RWPE2 (cell line): ENCODE data around the gene AOPEP.

Source experiments
- ATAC-seq: fragments of 200-7000 bp; cut with Tn5 transposase; 3 replicates; pipeline ENCODE4 v1.9.1; 2021; ENCODE audit warnings: low read depth
- DNase-seq: peaks from one replicate; pipeline ENCODE4 v3.0.0-alpha.2; 2020; ENCODE audit warnings: low spot score
- H3K27ac ChIP-seq: fragments of 450-650 bp; 2 replicates; pipeline ENCODE4 v1.5.1; 2017; ENCODE audit warnings: mild to moderate bottlenecking; ENCODE audit not compliant: poor library complexity, severe bottlenecking
- H3K27me3 ChIP-seq: fragments of 250-450 bp; sonication (Bioruptor Pico); 2 replicates; pipeline ENCODE4 v1.5.1; 2021; ENCODE audit warnings: mild to moderate bottlenecking, moderate library complexity; ENCODE audit not compliant: insufficient read depth, poor library complexity, severe bottlenecking
- H3K36me3 ChIP-seq: fragments of 250-450 bp; sonication (Bioruptor Pico); 2 replicates; pipeline ENCODE4 v1.5.1; 2020; ENCODE audit warnings: low read depth, mild to moderate bottlenecking, moderate library complexity
- H3K4me1 ChIP-seq: fragments of 250-450 bp; sonication (Bioruptor Pico); 2 replicates; pipeline ENCODE4 v1.5.1; 2021; ENCODE audit warnings: mild to moderate bottlenecking, moderate library complexity; ENCODE audit not compliant: insufficient read depth, poor library complexity, severe bottlenecking
- H3K4me3 ChIP-seq: fragments of 250-450 bp; sonication (Bioruptor Pico); 2 replicates; pipeline ENCODE4 v1.5.1; 2021; ENCODE audit warnings: mild to moderate bottlenecking, moderate library complexity; ENCODE audit not compliant: severe bottlenecking
- H3K9me3 ChIP-seq: fragments of 250-450 bp; sonication (Bioruptor Pico); 2 replicates; pipeline ENCODE4 v1.5.1; 2021; ENCODE audit warnings: mild to moderate bottlenecking, moderate library complexity; ENCODE audit not compliant: severe bottlenecking
- TF ChIP-seq, protein P1 (sequence below): fragments of 450-650 bp; IDR thresholded peaks from one replicate; pipeline ENCODE4 v1.5.1; 2017; ENCODE audit warnings: mild to moderate bottlenecking, moderate library complexity; ENCODE audit not compliant: poor library complexity, severe bottlenecking

AOPEP gene

DNA sequence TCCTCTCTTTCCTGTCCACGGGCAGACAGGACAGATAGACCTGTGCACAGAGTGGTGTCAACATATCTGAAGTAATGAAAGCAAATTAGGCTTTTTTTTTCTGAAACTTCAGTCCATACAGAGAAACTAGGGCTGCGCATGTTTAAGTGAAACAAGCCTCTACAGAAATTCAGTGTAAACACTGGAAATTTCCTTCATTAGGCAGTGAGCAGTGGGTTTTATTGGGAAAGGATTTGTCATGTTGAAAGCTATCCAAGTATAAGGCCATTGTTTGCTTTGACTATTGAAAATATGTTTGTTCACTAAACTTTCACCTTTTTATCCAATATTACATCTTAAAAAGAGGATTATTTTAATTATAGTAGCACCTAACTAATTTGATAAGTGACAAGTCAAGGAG is 161.2 kb downstream of the AOPEP start:
- H3K27ac ChIP-seq: peak overlapping the region; percentile 1
- no peak overlapping the region for H3K4me3 ChIP-seq
- TF ChIP-seq, protein P1, sequence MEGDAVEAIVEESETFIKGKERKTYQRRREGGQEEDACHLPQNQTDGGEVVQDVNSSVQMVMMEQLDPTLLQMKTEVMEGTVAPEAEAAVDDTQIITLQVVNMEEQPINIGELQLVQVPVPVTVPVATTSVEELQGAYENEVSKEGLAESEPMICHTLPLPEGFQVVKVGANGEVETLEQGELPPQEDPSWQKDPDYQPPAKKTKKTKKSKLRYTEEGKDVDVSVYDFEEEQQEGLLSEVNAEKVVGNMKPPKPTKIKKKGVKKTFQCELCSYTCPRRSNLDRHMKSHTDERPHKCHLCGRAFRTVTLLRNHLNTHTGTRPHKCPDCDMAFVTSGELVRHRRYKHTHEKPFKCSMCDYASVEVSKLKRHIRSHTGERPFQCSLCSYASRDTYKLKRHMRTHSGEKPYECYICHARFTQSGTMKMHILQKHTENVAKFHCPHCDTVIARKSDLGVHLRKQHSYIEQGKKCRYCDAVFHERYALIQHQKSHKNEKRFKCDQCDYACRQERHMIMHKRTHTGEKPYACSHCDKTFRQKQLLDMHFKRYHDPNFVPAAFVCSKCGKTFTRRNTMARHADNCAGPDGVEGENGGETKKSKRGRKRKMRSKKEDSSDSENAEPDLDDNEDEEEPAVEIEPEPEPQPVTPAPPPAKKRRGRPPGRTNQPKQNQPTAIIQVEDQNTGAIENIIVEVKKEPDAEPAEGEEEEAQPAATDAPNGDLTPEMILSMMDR: no peak
- no peaks in the 10 kb centered on the region for H3K36me3 ChIP-seq
- ATAC-seq (no peak), DNase-seq (no peak)
- H3K4me1 ChIP-seq: peaks cover 17% of the 10 kb centered on the region
- no peaks in the 10 kb centered on the region for H3K27me3 ChIP-seq
- peaks cover 9% of the 10 kb centered on the region for H3K9me3 ChIP-seq

DNA sequence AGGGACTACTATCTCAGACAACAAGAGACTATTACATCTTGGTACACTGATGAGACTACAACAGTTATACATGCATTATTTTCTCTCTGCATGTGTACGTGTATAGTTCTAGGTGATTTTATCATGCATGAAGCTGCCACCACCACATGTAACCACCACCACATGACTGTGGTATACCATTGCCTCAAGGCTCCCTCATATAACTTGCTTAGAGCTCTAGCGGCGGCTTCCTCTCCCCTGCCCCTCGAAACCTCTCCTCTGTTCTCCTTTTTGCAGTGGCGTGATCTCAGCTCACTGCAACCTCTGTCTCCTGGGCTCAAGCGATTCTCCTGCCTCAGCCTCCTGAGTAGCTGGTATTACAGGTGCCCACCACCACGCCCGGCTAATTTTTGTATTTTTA is 162.3 kb downstream of the AOPEP start:
- no peaks in the 10 kb centered on the region for H3K27me3 ChIP-seq
- H3K4me3 ChIP-seq: no peak overlapping the region
- TF ChIP-seq, protein P1: no peak
- DNase-seq (no peak), ATAC-seq (no peak)
- H3K36me3 ChIP-seq: no peaks in the 10 kb centered on the region
- peaks cover 27% of the 10 kb centered on the region for H3K4me1 ChIP-seq
- H3K9me3 ChIP-seq: peaks cover 9% of the 10 kb centered on the region
- no peak overlapping the region for H3K27ac ChIP-seq

DNA sequence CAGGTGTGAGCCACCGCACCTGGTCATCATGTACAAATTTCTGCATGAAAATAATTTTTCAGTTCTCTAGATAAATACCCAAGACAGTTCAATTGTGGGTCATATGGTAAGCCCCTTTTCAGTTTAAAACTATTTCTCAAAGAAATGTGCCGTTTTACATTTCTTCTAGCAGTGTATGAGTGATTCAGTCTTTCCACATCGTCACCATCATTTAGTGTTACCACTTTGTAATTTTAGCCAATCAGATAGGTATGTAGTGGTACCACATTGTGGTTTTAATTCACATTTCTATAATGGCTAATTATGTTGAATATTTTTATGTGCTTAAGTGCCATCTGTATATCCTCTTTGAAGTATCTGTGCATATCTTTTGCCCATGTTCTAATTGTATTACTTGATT is 163.1 kb downstream of the AOPEP start:
- Histone ChIP-seq H3K27ac (no peak overlapping the region), H3K4me1 (peaks cover 36% of the 10 kb centered on the region), H3K27me3 (no peaks in the 10 kb centered on the region), H3K4me3 (no peak overlapping the region), H3K9me3 (peaks cover 9% of the 10 kb centered on the region), H3K36me3 (no peaks in the 10 kb centered on the region)
- ATAC-seq (no peak), DNase-seq (no peak)
- TF ChIP-seq, protein P1: no peak

DNA sequence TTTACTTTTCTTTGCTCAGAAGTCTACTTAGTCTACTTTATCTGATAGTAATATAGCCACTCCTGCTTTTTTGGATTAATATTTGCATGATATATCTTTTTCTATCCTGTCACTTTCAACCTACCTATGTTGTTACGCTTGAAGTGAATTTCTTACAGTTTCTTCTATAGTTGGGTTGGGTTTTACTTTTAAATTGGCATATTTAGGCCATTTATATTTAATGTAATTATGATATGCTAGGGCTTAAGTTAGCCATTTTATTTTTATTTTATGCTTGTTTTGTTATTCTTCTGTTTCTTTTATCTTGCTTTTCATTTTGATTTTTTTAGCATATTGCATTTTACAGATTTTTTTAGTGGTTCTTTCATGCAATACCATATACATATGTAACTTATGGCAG is 164.7 kb downstream of the AOPEP start:
- H3K4me3 ChIP-seq: no peak overlapping the region
- TF ChIP-seq, protein P1: no peak
- peaks cover 9% of the 10 kb centered on the region for H3K9me3 ChIP-seq

DNA sequence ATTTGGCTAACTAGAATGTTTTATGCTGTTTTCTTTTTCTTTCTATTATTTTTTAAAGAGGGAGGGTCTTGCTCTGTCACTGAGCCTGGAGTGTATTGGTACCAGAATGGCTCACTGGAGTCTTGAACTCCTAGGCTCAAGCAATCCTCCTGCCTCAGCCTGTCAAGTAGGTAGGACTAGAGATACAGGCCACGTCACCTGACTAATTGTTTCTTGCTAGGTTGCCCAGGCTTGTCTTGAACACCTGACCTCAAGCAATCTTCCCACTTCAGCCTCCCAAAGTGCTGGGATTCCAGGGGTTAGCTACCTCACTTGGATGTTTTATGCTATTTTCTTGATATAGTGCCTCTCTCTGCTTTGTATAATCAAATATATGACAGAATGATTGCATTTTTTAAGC is 166.2 kb downstream of the AOPEP start:
- Histone ChIP-seq H3K27ac (peak overlapping the region; percentile 60), H3K27me3 (no peaks in the 10 kb centered on the region), H3K4me3 (no peak overlapping the region), H3K4me1 (peaks cover 28% of the 10 kb centered on the region), H3K9me3 (peaks cover 9% of the 10 kb centered on the region), H3K36me3 (no peaks in the 10 kb centered on the region)
- no peak for DNase-seq
- no peak for ATAC-seq
- TF ChIP-seq, protein P1: no peak

More for the DNA sequence above, 164.7 kb downstream of the AOPEP start:
- Histone ChIP-seq H3K36me3 (no peaks in the 10 kb centered on the region), H3K27ac (no peak overlapping the region), H3K4me1 (peaks cover 31% of the 10 kb centered on the region), H3K27me3 (no peaks in the 10 kb centered on the region)
- DNase-seq (no peak), ATAC-seq (no peak)
